ENCODE measurements around the gene C4BPB.

C4BPB gene

GRCh38 chr1:207059881-207060280 is 28.8 kb upstream of the C4BPB start:
- no peak for DNase-seq (ENCODE audit: low spot score)

GRCh38 chr1:207060596-207060995 is 28.1 kb upstream of the C4BPB start:
- no peak for DNase-seq (ENCODE audit: low spot score)

- no peak for DNase-seq (ENCODE audit: low spot score)
These were observed 26.6 kb upstream of the C4BPB start for GRCh38 chr1:207062058-207062457.

- no peak for DNase-seq (ENCODE audit: low spot score)
These were observed 25.6 kb upstream of the C4BPB start for GRCh38 chr1:207063014-207063413.

- DNase-seq (ENCODE audit: low spot score) = no peak
These were observed 24.1 kb upstream of the C4BPB start for GRCh38 chr1:207064561-207064960.

GRCh38 chr1:207067185-207067584 is 21.5 kb upstream of the C4BPB start:
- no peak for DNase-seq (ENCODE audit: low spot score)

- DNase-seq (ENCODE audit: low spot score) = no peak
These were observed 21.0 kb upstream of the C4BPB start for GRCh38 chr1:207067665-207068064.

- no peak for DNase-seq (ENCODE audit: low spot score)
These were observed 19.6 kb upstream of the C4BPB start for GRCh38 chr1:207069061-207069460.

GRCh38 chr1:207069858-207070506 is 18.7 kb upstream of the C4BPB start:
- no peak for DNase-seq (ENCODE audit: low spot score)

- no peak for DNase-seq (ENCODE audit: low spot score)
These were observed 17.8 kb upstream of the C4BPB start for GRCh38 chr1:207070811-207071210.

- DNase-seq (ENCODE audit: low spot score) = no peak
These were observed 17.2 kb upstream of the C4BPB start for GRCh38 chr1:207071426-207071825.

GRCh38 chr1:207072233-207072632 is 16.4 kb upstream of the C4BPB start:
- DNase-seq (ENCODE audit: low spot score) = no peak

- DNase-seq (ENCODE audit: low spot score) = no peak
These were observed 14.5 kb upstream of the C4BPB start for GRCh38 chr1:207073906-207074820.

GRCh38 chr1:207076181-207076955 is 12.3 kb upstream of the C4BPB start:
- DNase-seq (ENCODE audit: low spot score) = no peak

- DNase-seq (ENCODE audit: low spot score) = no peak
These were observed 11.6 kb upstream of the C4BPB start for GRCh38 chr1:207077012-207077411.

GRCh38 chr1:207077470-207078377 is 10.9 kb upstream of the C4BPB start:
- peak; percentile 84 for DNase-seq (ENCODE audit: low spot score)

- no peak for DNase-seq (ENCODE audit: low spot score)
These were observed 10.0 kb upstream of the C4BPB start for GRCh38 chr1:207078578-207079132.

GRCh38 chr1:207079706-207080241 is 8.9 kb upstream of the C4BPB start:
- no peak for DNase-seq (ENCODE audit: low spot score)

- DNase-seq (ENCODE audit: low spot score) = no peak
These were observed 7.6 kb upstream of the C4BPB start for GRCh38 chr1:207081088-207081487.

GRCh38 chr1:207081806-207082205 is 6.9 kb upstream of the C4BPB start:
- no peak for DNase-seq (ENCODE audit: low spot score)

GRCh38 chr1:207084232-207084631 is 4.4 kb upstream of the C4BPB start:
- DNase-seq (ENCODE audit: low spot score) = no peak

All from CD4-positive, alpha-beta T cell treated with Interleukin-2 at 100 ng/mL for 4 hours (primary cell).